CD14-positive monocyte (primary cell): ENCODE results near the gene LAMB4. TPM values are rescaled to one million over a fixed set of nuclear protein-coding genes. Genes with fewer than 3 reads are reported as not detected.
A peak's percentile ranks its signal among the peaks of the same experiment; 100 is the strongest.

ENCODE experiments used
- DNase-seq, 3 donors: peaks; one replicate each; pipeline ENCODE4 v3.0.0-alpha.2; 2011 to 2022
- H2AFZ ChIP-seq: 2 replicates; pipeline ENCODE4 v1.6.0; 2012; ENCODE audit warnings: mild to moderate bottlenecking, low read depth, low read length, inconsistent platforms; ENCODE audit not compliant: insufficient read depth, poor library complexity, severe bottlenecking
- H3K27ac ChIP-seq, 2 donors: 1 replicate in 1 of 2; 2 replicates in 1 of 2; pipeline ENCODE4 v1.5.1; 2012 to 2013; ENCODE audit warnings: low read length in 2 of 2, control low read depth in 1 of 2, inconsistent platforms in 1 of 2, low read depth in 1 of 2, mild to moderate bottlenecking in 1 of 2
- H3K27me3 ChIP-seq, 2 donors: one replicate each; pipeline versions ENCODE4 v1.6.0 to v1.6.1; 2011 to 2013; ENCODE audit warnings: low read length in 2 of 2; ENCODE audit not compliant: control insufficient read depth in 2 of 2, insufficient read depth in 2 of 2
- H3K36me3 ChIP-seq, 2 donors: replicated peaks in 1 of 2; 1 replicate in 1 of 2; 2 replicates in 1 of 2; pipeline versions ENCODE4 v1.5.1 to v1.6.1; 2012 to 2013; ENCODE audit warnings: low read length in 2 of 2, control low read depth in 1 of 2, inconsistent platforms in 1 of 2, mild to moderate bottlenecking in 1 of 2; ENCODE audit not compliant: insufficient read depth in 2 of 2, control insufficient read depth in 1 of 2
- H3K4me1 ChIP-seq, 2 donors: 1 replicate in 1 of 2; 2 replicates in 1 of 2; pipeline versions ENCODE4 v1.5.1 to v1.6.1; 2012 to 2013; ENCODE audit warnings: low read length in 2 of 2, control low read depth in 1 of 2, inconsistent platforms in 1 of 2, mild to moderate bottlenecking in 1 of 2, moderate library complexity in 1 of 2; ENCODE audit not compliant: insufficient read depth in 2 of 2, control insufficient read depth in 1 of 2
- H3K4me2 ChIP-seq: replicated peaks from 2 replicates; pipeline ENCODE3; 2012; ENCODE audit warnings: low read length, moderate library complexity, mild to moderate bottlenecking; ENCODE audit not compliant: poor library complexity, severe bottlenecking; ENCODE audit errors: extremely low read depth
- H3K4me3 ChIP-seq, 3 experiments: fragments of 200-600 bp in 1 of 3; sonication (generic) in 1 of 3; replicated peaks in 1 of 3; 1 replicate in 2 of 3; 2 replicates in 1 of 3; pipeline ENCODE4 v1.5.1; 2011 to 2013; ENCODE audit warnings: low read length in 3 of 3, mild to moderate bottlenecking in 3 of 3, control low read depth in 2 of 3, low read depth in 2 of 3, inconsistent platforms in 1 of 3, moderate library complexity in 1 of 3
- H3K79me2 ChIP-seq: 2 replicates; pipeline ENCODE4 v1.6.0; 2012; ENCODE audit warnings: mild to moderate bottlenecking, control low read depth, inconsistent platforms, low read length, moderate library complexity; ENCODE audit not compliant: insufficient read depth
- H3K9ac ChIP-seq: 2 replicates; pipeline ENCODE4 v1.6.0; 2017; ENCODE audit warnings: low read length, mild to moderate bottlenecking; ENCODE audit not compliant: insufficient read depth, poor library complexity, severe bottlenecking
- H3K9me3 ChIP-seq, 2 donors: replicated peaks in 1 of 2; 1 replicate in 1 of 2; 2 replicates in 1 of 2; pipeline versions ENCODE4 v1.5.1 to v1.6.1; 2012 to 2013; ENCODE audit warnings: low read length in 2 of 2, control low read depth in 1 of 2; ENCODE audit not compliant: control insufficient read depth in 1 of 2, insufficient read depth in 1 of 2
- H4K20me1 ChIP-seq: 2 replicates; pipeline ENCODE4 v1.6.0; 2012; ENCODE audit warnings: mild to moderate bottlenecking, low read length, control low read depth, moderate library complexity; ENCODE audit not compliant: insufficient read depth
- H3K27ac Mint-ChIP-seq, 7 donors: one replicate each; pipeline ENCODE4 v1.8.0; 2020; ENCODE audit warnings: mild to moderate bottlenecking in 7 of 7, mixed read lengths in 7 of 7, moderate library complexity in 6 of 7, inconsistent platforms in 2 of 7
- H3K27me3 Mint-ChIP-seq, 3 donors: one replicate each; pipeline ENCODE4 v1.8.0; 2021 to 2022; ENCODE audit warnings: low read depth in 3 of 3, mild to moderate bottlenecking in 3 of 3, mixed read lengths in 3 of 3, moderate library complexity in 3 of 3, inconsistent platforms in 1 of 3
- H3K36me3 Mint-ChIP-seq, 2 donors: one replicate each; pipeline ENCODE4 v1.8.0; 2020; ENCODE audit warnings: mixed read lengths in 2 of 2, inconsistent platforms in 1 of 2, mild to moderate bottlenecking in 1 of 2
- H3K4me1 Mint-ChIP-seq: one replicate; pipeline ENCODE4 v1.8.0; 2020; ENCODE audit warnings: mild to moderate bottlenecking, mixed read lengths
- H3K4me3 Mint-ChIP-seq, 2 donors: one replicate each; pipeline ENCODE4 v1.8.0; 2020; ENCODE audit warnings: mild to moderate bottlenecking in 2 of 2, mixed read lengths in 2 of 2, moderate library complexity in 1 of 2
- H3K9me3 Mint-ChIP-seq, 7 donors: one replicate each; pipeline ENCODE4 v1.8.0; 2020 to 2022; ENCODE audit warnings: mixed read lengths in 7 of 7, mild to moderate bottlenecking in 6 of 7, moderate library complexity in 6 of 7, inconsistent platforms in 2 of 7
- CTCF ChIP-seq: fragments of 200-600 bp; IDR thresholded peaks from one replicate; pipeline ENCODE4 v1.8.0; 2022; ENCODE audit warnings: antibody characterized with exemption, mild to moderate bottlenecking
- WGBS: methylation state at CpG from one replicate; pipeline ENCODE4 v1.1.5; 2013; ENCODE audit warnings: missing lambda C conversion rate; ENCODE audit not compliant: insufficient coverage; 5-methylcytosine and 5-hydroxymethylcytosine counted together
- intact Hi-C, 2 donors: fragments of 100-400 bp; cut with micrococcal nuclease; formaldehyde crosslinking; loops; one replicate each; pipeline versions ENCODE4 v1.15.0 to v1.15.1; 2023
- polyA plus RNA-seq, 3 donors: library from polyadenylated mRNA; depleted of rRNA in 1 of 3; unstranded in 2 of 3; stranded (reverse) in 1 of 3; fragments of 300-500 nt in 2 of 3; fragments of >200 nt in 1 of 3; fragmentation: Illumina TruSeq in 2 of 3; gene quantifications; 1 replicate in 2 of 3; 2 replicates in 1 of 3; pipeline ENCODE4 v1.2.3, GENCODE V29; 2012 to 2021

LAMB4 gene
- polyA plus RNA-seq, 3 donors, result not detected

- H3K79me2 ChIP-seq, result no peaks in the 10 kb centered on the region
- H4K20me1 ChIP-seq, result no peaks in the 10 kb centered on the region
- Mint-ChIP-seq H3K27ac (no peak overlapping the region), H3K4me1 (peaks cover 14% of the 10 kb centered on the region), H3K4me3 (peak overlapping the region; percentile 43 to 93), H3K27me3 (peaks cover 63 to 81% (median 67%) of the 10 kb centered on the region in 3 donors), H3K36me3 (peaks cover 0 to 5% of the 10 kb centered on the region in 2 donors), H3K9me3 (peaks cover 0 to 24% (median 3%) of the 10 kb centered on the region in 7 donors)
- H3K27me3 ChIP-seq, result peaks cover 48 to 75% of the 10 kb centered on the region in 2 donors
- peak overlapping the region; percentile 37 for H2AFZ ChIP-seq
- intact Hi-C loops, result no loop called here
- H3K4me1 ChIP-seq, result peaks cover 6 to 26% of the 10 kb centered on the region in 2 donors
- H3K4me2 ChIP-seq, result peak overlapping the region; percentile 67
- H3K9me3 ChIP-seq, result peaks cover 0 to 14% of the 10 kb centered on the region in 2 donors
- no peak overlapping the region for H3K9ac ChIP-seq
- WGBS, result 10% methylated on average over 33 of the region's 37 CpGs
- TF ChIP-seq CTCF, result no peak
- DNase-seq, result no peak
- no peaks in the 10 kb centered on the region for H3K36me3 ChIP-seq
- H3K27ac ChIP-seq, result no peak overlapping the region
- H3K4me3 ChIP-seq, result peak overlapping the region in 1 of 3 experiments; percentile 64
Measured at GRCh38 chr7:108000875-108001763, 129.0 kb downstream of the LAMB4 start.

GRCh38 chr7:107999779-108000560, 130.2 kb downstream of the LAMB4 start:
- Histone ChIP-seq H3K4me1 (peaks cover 6 to 26% of the 10 kb centered on the region in 2 donors), H4K20me1 (no peaks in the 10 kb centered on the region), H3K27me3 (peaks cover 43 to 75% of the 10 kb centered on the region in 2 donors), H3K79me2 (no peaks in the 10 kb centered on the region), H3K9ac (no peak overlapping the region), H3K9me3 (peaks cover 0 to 14% of the 10 kb centered on the region in 2 donors), H3K36me3 (no peaks in the 10 kb centered on the region), H3K4me2 (no peak overlapping the region), H3K4me3 (no peak overlapping the region), H2AFZ (no peak overlapping the region), H3K27ac (no peak overlapping the region)
- Mint-ChIP-seq H3K4me1 (peaks cover 14% of the 10 kb centered on the region), H3K27me3 (peaks cover 58 to 81% (median 70%) of the 10 kb centered on the region in 3 donors), H3K9me3 (peaks cover 0 to 19% (median 3%) of the 10 kb centered on the region in 7 donors), H3K27ac (no peak overlapping the region), H3K36me3 (peaks cover 0 to 5% of the 10 kb centered on the region in 2 donors), H3K4me3 (no peak overlapping the region)
- 80% methylated on average over 1 of the region's 4 CpGs for WGBS
- intact Hi-C loops, result no loop called here
- TF ChIP-seq CTCF, result no peak
- DNase-seq, result no peak
